IMR-90 (cell line): Measurements from ENCODE around the gene THY1. TPM values are rescaled to one million over a fixed set of nuclear protein-coding genes. Genes with fewer than 3 reads are reported as not detected.

Source experiments
- ATAC-seq: fragments of 200-7000 bp; cut with Tn5 transposase; 2 replicates; pipeline ENCODE4 v1.9.1; 2020; ENCODE audit warnings: low read depth, mild to moderate bottlenecking, moderate library complexity
- BruUV-seq: library from RNA; stranded (reverse); fragments of 400-500 nt; replicated peaks from 2 replicates; lab custom pipeline; 2021; lab: Mats Ljungman, UMichigan
- CTCF ChIA-PET: fragments of 300-600 bp; formaldehyde crosslinking; extraction: SDS; loops from one replicate; lab custom pipeline; 2021; ENCODE audit warnings: antibody characterized with exemption; lab: Yijun Ruan, JAX
- POLR2A ChIA-PET: fragments of 300-600 bp; sonication (Branson Sonifier 250); formaldehyde crosslinking; loops from one replicate; lab custom pipeline; 2022; ENCODE audit warnings: antibody characterized with exemption; ENCODE audit not compliant: unreplicated experiment; lab: Charles Lee
- DNase-seq: peaks from one replicate; pipeline ENCODE4 v3.0.0; 2013
- H2AFZ ChIP-seq: replicated peaks from 2 replicates; pipeline ENCODE3; 2013; ENCODE audit warnings: low read length, mild to moderate bottlenecking; ENCODE audit not compliant: poor library complexity
- H2AK5ac ChIP-seq: 2 replicates; pipeline ENCODE4 v1.6.1; 2013; ENCODE audit warnings: low read depth, low read length, inconsistent platforms
- H2AK9ac ChIP-seq: replicated peaks from 2 replicates; pipeline ENCODE3; 2013; ENCODE audit warnings: mild to moderate bottlenecking, low read depth, low read length, moderate library complexity; ENCODE audit not compliant: poor library complexity
- H2BK120ac ChIP-seq: 2 replicates; pipeline ENCODE4 v1.6.1; 2013; ENCODE audit warnings: low read depth, low read length, inconsistent platforms
- H2BK15ac ChIP-seq: 3 replicates; pipeline ENCODE4 v1.6.1; 2013; ENCODE audit warnings: low read depth, low read length, inconsistent platforms
- H2BK20ac ChIP-seq: 2 replicates; pipeline ENCODE4 v1.6.1; 2013; ENCODE audit warnings: low read depth, mild to moderate bottlenecking, inconsistent platforms, low read length, moderate library complexity
- H2BK5ac ChIP-seq: 2 replicates; pipeline ENCODE4 v1.6.1; 2013; ENCODE audit warnings: mild to moderate bottlenecking, low read depth, low read length, inconsistent platforms; ENCODE audit not compliant: poor library complexity, severe bottlenecking
- H3K14ac ChIP-seq: replicated peaks from 2 replicates; pipeline ENCODE4 v1.6.1; 2013; ENCODE audit warnings: low read depth, low read length, inconsistent platforms
- H3K18ac ChIP-seq: 2 replicates; pipeline ENCODE4 v1.6.1; 2013; ENCODE audit warnings: low read depth, low read length, control low read depth
- H3K23ac ChIP-seq: 2 replicates; pipeline ENCODE4 v1.6.1; 2013; ENCODE audit warnings: low read depth, low read length, inconsistent platforms
- H3K27ac ChIP-seq: 2 replicates; pipeline ENCODE4 v1.5.1; 2013; ENCODE audit warnings: mild to moderate bottlenecking, control low read depth, low read length; ENCODE audit not compliant: insufficient read depth
- H3K27me3 ChIP-seq: 2 replicates; pipeline ENCODE4 v1.6.1; 2013; ENCODE audit warnings: low read length; ENCODE audit not compliant: control insufficient read depth, insufficient read depth
- H3K36me3 ChIP-seq: 2 replicates; pipeline ENCODE4 v1.6.1; 2013; ENCODE audit warnings: low read length, mixed read lengths; ENCODE audit not compliant: control insufficient read depth, insufficient read depth
- H3K4ac ChIP-seq: 2 replicates; pipeline ENCODE4 v1.6.1; 2013; ENCODE audit warnings: low read depth, low read length, inconsistent platforms
- H3K4me1 ChIP-seq: 2 replicates; pipeline ENCODE4 v1.6.1; 2013; ENCODE audit warnings: low read length, mixed read lengths; ENCODE audit not compliant: control insufficient read depth, insufficient read depth
- H3K4me2 ChIP-seq: 2 replicates; pipeline ENCODE4 v1.6.1; 2013; ENCODE audit warnings: low read depth, mild to moderate bottlenecking, control low read depth, low read length, moderate library complexity
- H3K4me3 ChIP-seq: 2 replicates; pipeline ENCODE4 v1.5.1; 2013; ENCODE audit warnings: low read depth, mild to moderate bottlenecking, control low read depth, low read length, moderate library complexity; ENCODE audit not compliant: insufficient read depth
- H3K56ac ChIP-seq: 2 replicates; pipeline ENCODE4 v1.6.1; 2013; ENCODE audit warnings: low read length, inconsistent platforms; ENCODE audit not compliant: insufficient read depth; ENCODE audit errors: extremely low read depth
- H3K79me1 ChIP-seq, 2 experiments: 2 replicates each; pipeline ENCODE4 v1.6.1; 2013; ENCODE audit warnings: low read length in 2 of 2, inconsistent platforms in 1 of 2, low read depth in 1 of 2
- H3K9ac ChIP-seq: 2 replicates; pipeline ENCODE4 v1.6.1; 2013; ENCODE audit warnings: low read depth, low read length, control low read depth
- H3K9me1 ChIP-seq: 2 replicates; pipeline ENCODE4 v1.6.1; 2013; ENCODE audit warnings: low read length, inconsistent platforms; ENCODE audit not compliant: insufficient read depth
- H3K9me3 ChIP-seq: 2 replicates; pipeline ENCODE4 v1.6.1; 2013; ENCODE audit warnings: low read length; ENCODE audit not compliant: control insufficient read depth, insufficient read depth
- H4K20me1 ChIP-seq: 2 replicates; pipeline ENCODE4 v1.6.1; 2013; ENCODE audit warnings: low read length, inconsistent platforms; ENCODE audit not compliant: insufficient read depth
- H4K5ac ChIP-seq: 2 replicates; pipeline ENCODE4 v1.6.1; 2013; ENCODE audit warnings: mild to moderate bottlenecking, low read depth, low read length, control low read depth
- H4K8ac ChIP-seq, 2 experiments: 2 replicates each; pipeline ENCODE4 v1.6.1; 2013; ENCODE audit warnings: low read depth in 2 of 2, low read length in 2 of 2, control low read depth in 1 of 2, inconsistent platforms in 1 of 2
- H4K91ac ChIP-seq: 2 replicates; pipeline ENCODE4 v1.6.1; 2013; ENCODE audit warnings: low read depth, low read length, inconsistent platforms; ENCODE audit not compliant: insufficient read depth
- FOS ChIP-seq: fragments of 150-350 bp; IDR thresholded peaks from 2 replicates; pipeline ENCODE4 v1.6.1; 2016; ENCODE audit warnings: low read depth, low read length
- NFE2L2 ChIP-seq: fragments of 150-350 bp; IDR thresholded peaks from 2 replicates; pipeline ENCODE4 v1.6.1; 2016; ENCODE audit warnings: low read depth, mild to moderate bottlenecking, low read length
- SMC3 ChIP-seq: fragments of 150-350 bp; IDR thresholded peaks from 2 replicates; pipeline ENCODE4 v1.6.1; 2016; ENCODE audit warnings: low read depth, mild to moderate bottlenecking, antibody characterized with exemption, low read length, moderate library complexity
- WGBS, 2 experiments: methylation state at CpG; one replicate each; pipeline versions ENCODE4 v1.1.5 to v1.1.7; 2013; ENCODE audit warnings: missing lambda C conversion rate in 2 of 2; ENCODE audit not compliant: insufficient read length in 1 of 2; ENCODE audit errors: extremely low coverage in 2 of 2; 5-methylcytosine and 5-hydroxymethylcytosine counted together
- dilution Hi-C: fragments of 300-500 bp; cut with HindIII; formaldehyde crosslinking; loops from one replicate; pipeline ENCODE4 v1.14.3; 2018; ENCODE audit warnings: low sequenced_read_pairs; ENCODE audit not compliant: unreplicated experiment
- in situ Hi-C: fragments of 300-500 bp; cut with MboI; formaldehyde crosslinking; loops from 3 replicates; pipeline ENCODE4 v1.14.3; 2019; ENCODE audit warnings: low sequenced_read_pairs, inconsistent platforms, mixed read lengths
- intact Hi-C: fragments of 100-400 bp; cut with micrococcal nuclease; formaldehyde crosslinking; loops from 2 replicates; pipeline ENCODE4 v1.10.0; 2022
- polyA plus RNA-seq, 3 experiments: library from polyadenylated mRNA; depleted of rRNA; stranded (reverse); fragments of >200 nt; gene quantifications; 2 replicates each; pipeline ENCODE4 v1.2.3, GENCODE V29; 2012; ENCODE audit warnings: low replicate concordance in 1 of 3
- total RNA-seq: library from RNA; depleted of rRNA; stranded (reverse); fragments of >200 nt; gene quantifications from 2 replicates; pipeline ENCODE4 v1.2.3, GENCODE V29; 2012

THY1 gene
- total and polyA plus RNA-seq, 2 of the 4 experiments (the other 2 are of a cell fraction): 703 to 2,603 TPM

DNA sequence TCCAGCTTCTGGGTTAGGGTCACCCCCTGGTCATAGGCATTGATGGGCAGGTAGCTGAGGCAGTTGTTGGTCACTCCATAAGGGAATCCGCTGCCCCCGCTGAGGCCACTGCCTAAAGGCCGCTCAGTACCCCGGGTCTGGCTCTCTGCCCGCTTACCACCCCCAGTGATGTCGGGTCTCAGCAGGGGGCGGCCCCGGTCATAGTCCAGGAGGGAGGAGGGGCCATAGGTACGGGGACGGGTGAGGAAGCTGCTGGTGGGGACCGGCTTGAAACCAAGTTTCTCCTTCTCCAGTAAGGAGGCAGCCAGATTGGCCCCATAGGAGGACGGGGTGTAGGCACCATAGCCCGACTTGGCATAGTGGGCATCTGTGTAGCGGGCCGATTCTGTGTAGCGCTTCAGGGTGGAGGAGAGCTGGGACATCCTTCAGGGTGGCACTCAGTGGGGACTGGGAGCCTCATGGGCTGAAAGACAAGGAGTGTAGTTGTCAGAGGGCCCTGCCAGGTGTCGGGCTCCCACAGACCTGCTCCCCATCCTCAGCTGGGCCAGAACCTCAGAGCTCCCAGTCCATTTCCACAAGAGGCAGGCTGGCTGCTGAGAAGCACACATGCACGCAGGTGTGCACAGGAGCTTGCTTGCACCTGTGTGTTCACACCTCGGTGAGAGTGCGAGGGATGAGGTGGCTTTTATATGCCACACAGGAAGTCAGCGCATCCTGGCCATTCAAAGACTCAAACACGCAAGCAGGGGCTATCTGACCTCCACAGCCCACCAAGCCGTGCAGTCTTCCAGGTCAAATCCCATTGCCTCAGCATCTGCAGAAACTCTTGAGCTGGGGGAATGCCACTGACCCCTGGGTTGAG, 49.7 kb downstream of the THY1 start (continued):
- no peak for TF ChIP-seq SMC3
- TF ChIP-seq FOS: no peak

DNA sequence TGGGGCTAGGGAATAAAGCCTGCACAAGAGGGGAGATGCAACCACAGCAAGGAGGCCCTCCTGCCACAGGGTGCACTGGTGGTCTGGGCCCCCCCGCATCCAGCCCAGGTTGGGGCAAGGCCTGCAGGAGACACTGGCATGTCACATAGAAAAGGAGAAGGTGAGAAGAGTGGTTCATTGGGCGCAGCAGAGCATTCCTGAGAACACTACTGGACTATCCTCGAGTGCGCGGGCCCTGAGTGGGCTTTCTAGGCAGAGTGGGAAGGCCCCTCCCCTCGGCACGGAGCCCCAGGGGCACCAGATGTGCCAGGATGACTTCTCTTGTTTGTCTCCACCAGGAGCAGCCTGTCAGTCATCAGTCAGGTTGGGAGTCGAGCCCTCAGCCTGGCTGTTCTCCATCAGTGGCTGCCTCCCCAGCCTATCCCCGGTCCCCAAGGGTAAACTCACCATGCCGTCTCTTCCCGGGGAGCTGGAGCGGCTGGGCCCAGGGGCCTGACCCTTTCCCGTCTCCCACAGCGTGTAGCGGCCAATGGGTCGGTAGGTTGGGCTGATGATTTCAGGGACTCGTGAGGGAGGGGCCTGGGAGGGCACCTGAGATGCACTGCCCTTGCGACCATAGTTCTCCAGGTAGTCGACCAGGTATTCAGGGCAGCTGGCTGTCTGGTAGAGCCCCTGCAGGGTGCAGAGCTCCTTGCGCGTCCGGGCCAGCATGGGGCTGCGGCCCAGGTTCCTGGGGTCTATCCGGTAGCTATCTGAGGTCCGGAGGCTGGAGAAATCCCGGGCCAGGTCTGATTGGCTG, 50.5 kb downstream of the THY1 start:
- Histone ChIP-seq H2AFZ (no peak overlapping the region), H2AK5ac (no peak overlapping the region), H4K5ac (no peak overlapping the region), H4K20me1 (no peaks in the 10 kb centered on the region), H3K27me3 (no peaks in the 10 kb centered on the region), H3K36me3 (no peaks in the 10 kb centered on the region), H2BK20ac (no peak overlapping the region), H3K27ac (no peak overlapping the region), H3K23ac (no peak overlapping the region), H3K79me1 (no peaks in the 10 kb centered on the region), H3K4me1 (peaks cover 30% of the 10 kb centered on the region), H3K9me1 (peaks cover 6% of the 10 kb centered on the region), H3K9ac (no peak overlapping the region), H2AK9ac (no peak overlapping the region), H4K8ac (no peak overlapping the region), H2BK15ac (no peak overlapping the region), H3K4me2 (no peak overlapping the region), H3K4me3 (no peak overlapping the region), H3K9me3 (no peaks in the 10 kb centered on the region), H2BK5ac (no peak overlapping the region), H2BK120ac (no peak overlapping the region), H3K56ac (no peak overlapping the region), H3K18ac (no peak overlapping the region), H4K91ac (no peak overlapping the region), H3K4ac (no peak overlapping the region), H3K14ac (no peak overlapping the region)
- DNase-seq (no peak), ATAC-seq (no peak)
- dilution Hi-C loops: no loop called here
- in situ Hi-C loops: loop anchor here (25.0 kb wide), 1 partner anchor 740 kb away; no protein-coding TSS in a partner anchor
- BruUV-seq: no TSS peak
- ChIA-PET CTCF (interaction anchor here (1.6 to 5.3 kb wide), 2 partner anchors 16 to 34 kb away, joined by 3 to 30 read pairs; no protein-coding TSS in a partner anchor), POLR2A (no interaction called here)
- WGBS, 2 experiments: 87% methylated on average over 13 of the region's 26 CpGs; no CpG with 5 or more reads in 1 of the 2 experiments
- TF ChIP-seq NFE2L2: no peak
- intact Hi-C loops: no loop called here
